Lung (tissue), 12 donors: ENCODE measurements around the gene ELAC1. TPM values are rescaled to one million over a fixed set of nuclear protein-coding genes. Genes with fewer than 3 reads are reported as not detected.

ENCODE experiments used
- ATAC-seq: fragments of 200-7000 bp; cut with Tn5 transposase; one replicate; pipeline ENCODE4 v1.9.1; 2020; ENCODE audit warnings: moderate number of reproducible peaks; ENCODE audit not compliant: insufficient read depth, low FRiP score
- DNase-seq, 3 donors: peaks; one replicate each; pipeline ENCODE4 v3.0.0-alpha.2; 2013 to 2017
- H3K27ac ChIP-seq, 2 donors: one replicate each; pipeline ENCODE4 v1.5.1; 2013; ENCODE audit warnings: mild to moderate bottlenecking in 2 of 2, moderate library complexity in 2 of 2, control low read depth in 1 of 2, inconsistent platforms in 1 of 2, low read depth in 1 of 2, low read length in 1 of 2
- H3K27me3 ChIP-seq, 3 donors: one replicate each; pipeline ENCODE4 v1.5.1; 2013; ENCODE audit warnings: low read length in 2 of 3; ENCODE audit not compliant: control insufficient read depth in 3 of 3, insufficient read depth in 3 of 3
- H3K36me3 ChIP-seq, 4 donors: one replicate each; pipeline ENCODE4 v1.5.1; 2013; ENCODE audit warnings: low read length in 4 of 4, mild to moderate bottlenecking in 1 of 4, moderate library complexity in 1 of 4; ENCODE audit not compliant: control insufficient read depth in 4 of 4, insufficient read depth in 4 of 4
- H3K4me1 ChIP-seq, 5 donors: one replicate each; pipeline ENCODE4 v1.5.1; 2013; ENCODE audit warnings: low read length in 5 of 5, mild to moderate bottlenecking in 2 of 5, moderate library complexity in 1 of 5; ENCODE audit not compliant: control insufficient read depth in 5 of 5, insufficient read depth in 5 of 5
- H3K4me3 ChIP-seq: one replicate; pipeline ENCODE4 v1.5.1; 2013; ENCODE audit warnings: mild to moderate bottlenecking, control low read depth, moderate library complexity
- H3K9ac ChIP-seq, 2 donors: one replicate each; pipeline ENCODE4 v1.5.1; 2013; ENCODE audit warnings: low read length in 2 of 2, control low read depth in 1 of 2; ENCODE audit not compliant: insufficient read depth in 1 of 2
- H3K9me3 ChIP-seq, 4 donors: one replicate each; pipeline ENCODE4 v1.5.1; 2013; ENCODE audit warnings: low read length in 3 of 4, mild to moderate bottlenecking in 1 of 4, moderate library complexity in 1 of 4; ENCODE audit not compliant: control insufficient read depth in 4 of 4, insufficient read depth in 3 of 4
- WGBS, 2 donors: extraction: QIAGEN DNeasy Blood & Tissue Kit; methylation state at CpG; one replicate each; pipeline ENCODE4 v1.1.7; 2013; 5-methylcytosine and 5-hydroxymethylcytosine counted together
- polyA plus RNA-seq, 2 donors: library from polyadenylated mRNA; stranded (reverse); fragments of 200-250 nt; gene quantifications; one replicate each; pipeline ENCODE4 v1.2.1, GENCODE V29; 2013
- total RNA-seq, 2 donors: library from RNA; depleted of rRNA in 1 of 2; stranded (reverse); fragments of >200 nt in 1 of 2; gene quantifications; one replicate each; pipeline ENCODE4 v1.2.1, GENCODE V29; 2014 to 2021
- TF ChIP-seq, protein P1 (sequence below): IDR thresholded peaks from 2 replicates; pipeline ENCODE4 v1.5.1; 2012; ENCODE audit warnings: mild to moderate bottlenecking; ENCODE audit errors: control extremely low read depth, extremely low read depth
- donor health status: control.
- donor health status: control.
- donor health status: Bipolar disorder and iron deficiency.
- donor health status: healthy.
- donor health status: DM: yes; HTN: yes; CAD: no.

ELAC1 gene
- total and polyA plus RNA-seq, 4 donors, result 5.0 to 10.2 (median 5.6) TPM

DNA sequence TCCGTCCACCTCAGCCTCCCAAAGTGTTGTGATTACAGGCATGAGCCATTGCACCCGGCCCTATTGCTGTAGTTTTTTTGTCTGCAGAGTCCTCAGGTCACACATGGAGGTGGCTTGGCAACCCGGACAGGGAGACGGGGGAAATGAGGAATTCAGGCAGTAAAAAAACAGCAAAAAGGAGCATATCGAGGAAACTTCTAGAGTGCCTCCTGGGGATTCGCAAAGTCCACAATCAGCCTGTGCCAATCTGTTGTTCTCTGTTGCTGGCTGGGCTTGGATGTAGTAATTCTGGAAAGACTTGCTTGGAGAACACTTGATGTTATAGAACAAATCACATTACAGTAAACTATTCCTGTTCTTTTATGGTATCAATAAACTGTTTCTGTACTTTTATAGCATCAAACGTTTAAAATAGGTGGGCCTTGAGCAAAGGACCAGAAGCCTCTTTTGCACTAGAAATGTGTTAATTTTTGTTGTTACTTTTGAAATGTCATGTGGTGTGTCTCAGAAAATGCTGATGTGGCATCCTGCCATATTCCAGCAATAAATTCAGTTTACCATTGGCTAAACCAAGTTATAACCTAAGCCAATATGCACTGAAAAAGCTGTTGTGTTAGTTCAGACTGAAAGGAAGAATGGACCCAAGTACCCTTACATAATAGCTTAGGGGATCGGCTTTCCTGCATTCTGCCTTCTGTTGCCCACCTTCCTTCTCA, 14.4 kb downstream of the ELAC1 start:
- DNase-seq, result no peak
- WGBS, 2 donors, result 87 to 91% methylated on average over 8 of the region's 8 CpGs
- no peak for ATAC-seq
- peaks cover 9 to 21% (median 13%) of the 10 kb centered on the region in 4 donors for H3K36me3 ChIP-seq
- no peak overlapping the region for H3K27ac ChIP-seq
- no peaks in the 10 kb centered on the region for H3K27me3 ChIP-seq
- peaks cover 0 to 4% (median 0%) of the 10 kb centered on the region in 4 donors for H3K9me3 ChIP-seq
- TF ChIP-seq, protein P1, sequence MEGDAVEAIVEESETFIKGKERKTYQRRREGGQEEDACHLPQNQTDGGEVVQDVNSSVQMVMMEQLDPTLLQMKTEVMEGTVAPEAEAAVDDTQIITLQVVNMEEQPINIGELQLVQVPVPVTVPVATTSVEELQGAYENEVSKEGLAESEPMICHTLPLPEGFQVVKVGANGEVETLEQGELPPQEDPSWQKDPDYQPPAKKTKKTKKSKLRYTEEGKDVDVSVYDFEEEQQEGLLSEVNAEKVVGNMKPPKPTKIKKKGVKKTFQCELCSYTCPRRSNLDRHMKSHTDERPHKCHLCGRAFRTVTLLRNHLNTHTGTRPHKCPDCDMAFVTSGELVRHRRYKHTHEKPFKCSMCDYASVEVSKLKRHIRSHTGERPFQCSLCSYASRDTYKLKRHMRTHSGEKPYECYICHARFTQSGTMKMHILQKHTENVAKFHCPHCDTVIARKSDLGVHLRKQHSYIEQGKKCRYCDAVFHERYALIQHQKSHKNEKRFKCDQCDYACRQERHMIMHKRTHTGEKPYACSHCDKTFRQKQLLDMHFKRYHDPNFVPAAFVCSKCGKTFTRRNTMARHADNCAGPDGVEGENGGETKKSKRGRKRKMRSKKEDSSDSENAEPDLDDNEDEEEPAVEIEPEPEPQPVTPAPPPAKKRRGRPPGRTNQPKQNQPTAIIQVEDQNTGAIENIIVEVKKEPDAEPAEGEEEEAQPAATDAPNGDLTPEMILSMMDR, result no peak
- no peak overlapping the region for H3K4me3 ChIP-seq
- H3K9ac ChIP-seq, result no peak overlapping the region
- H3K4me1 ChIP-seq, result peaks cover 0 to 3% (median 0%) of the 10 kb centered on the region in 5 donors

DNA sequence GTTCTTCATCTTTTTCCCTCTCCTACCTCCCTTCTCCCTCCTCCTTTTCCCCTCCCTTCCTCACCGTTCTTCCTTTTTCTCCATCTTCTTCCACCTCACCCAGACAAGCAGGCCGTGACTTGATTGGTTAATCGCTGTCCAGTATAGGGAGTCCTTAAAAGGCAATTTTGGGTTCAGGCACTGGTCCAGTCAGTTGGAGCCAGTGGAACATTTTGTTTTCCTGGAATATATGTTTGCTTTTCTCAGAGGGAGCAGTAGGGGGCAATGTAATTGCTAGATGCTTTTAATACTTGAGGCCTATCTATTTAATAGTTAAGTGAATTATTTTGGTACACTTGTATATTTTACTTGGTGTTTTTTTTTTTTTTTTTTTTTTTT, 15.0 kb downstream of the ELAC1 start:
- Histone ChIP-seq H3K4me3 (no peak overlapping the region), H3K9me3 (peaks cover 0 to 2% (median 0%) of the 10 kb centered on the region in 4 donors), H3K4me1 (peaks cover 0 to 3% (median 0%) of the 10 kb centered on the region in 5 donors), H3K36me3 (peaks cover 8 to 17% (median 11%) of the 10 kb centered on the region in 4 donors), H3K9ac (no peak overlapping the region), H3K27me3 (no peaks in the 10 kb centered on the region), H3K27ac (no peak overlapping the region)
- no peak for DNase-seq
- WGBS, 2 donors, result 91 to 97% methylated on average over 3 of the region's 3 CpGs
- ATAC-seq, result no peak
- TF ChIP-seq, protein P1, result no peak

DNA sequence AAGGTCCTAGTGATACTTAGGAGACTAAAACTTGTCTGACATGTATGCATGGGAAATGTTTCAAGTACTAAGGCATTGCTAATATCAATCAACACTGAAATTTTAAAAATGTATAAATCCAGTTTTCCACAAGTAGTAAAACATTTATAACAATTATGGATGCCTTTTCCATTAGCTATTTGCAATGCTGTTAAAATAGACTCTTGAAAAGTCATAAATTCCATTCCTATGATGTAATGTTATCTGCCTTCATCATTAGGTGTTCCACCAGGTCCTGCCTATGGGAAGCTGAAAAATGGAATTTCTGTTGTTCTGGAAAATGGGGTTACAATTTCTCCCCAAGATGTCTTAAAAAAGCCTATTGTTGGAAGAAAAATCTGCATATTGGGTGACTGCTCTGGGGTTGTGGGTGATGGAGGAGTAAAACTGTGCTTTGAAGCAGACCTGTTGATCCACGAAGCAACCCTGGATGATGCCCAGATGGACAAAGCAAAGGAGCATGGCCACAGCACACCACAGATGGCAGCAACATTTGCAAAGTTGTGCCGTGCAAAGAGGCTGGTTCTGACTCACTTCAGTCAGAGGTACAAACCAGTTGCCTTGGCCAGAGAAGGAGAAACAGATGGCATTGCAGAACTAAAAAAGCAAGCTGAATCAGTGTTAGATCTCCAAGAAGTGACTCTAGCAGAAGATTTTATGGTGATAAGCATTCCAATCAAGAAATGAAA, 18.7 kb downstream of the ELAC1 start:
- H3K4me3 ChIP-seq, result no peak overlapping the region
- TF ChIP-seq, protein P1, result no peak
- peaks cover 0 to 3% (median 0%) of the 10 kb centered on the region in 5 donors for H3K4me1 ChIP-seq
- H3K27ac ChIP-seq, result no peak overlapping the region
- ATAC-seq, result no peak
- 88 to 98% methylated on average over 2 of the region's 2 CpGs for WGBS, 2 donors
- H3K9me3 ChIP-seq, result peaks cover 0 to 2% (median 0%) of the 10 kb centered on the region in 4 donors
- no peak for DNase-seq
- H3K9ac ChIP-seq, result no peak overlapping the region
- H3K27me3 ChIP-seq, result no peaks in the 10 kb centered on the region
- H3K36me3 ChIP-seq, result peaks cover 0 to 7% (median 6%) of the 10 kb centered on the region in 4 donors
